KOPT-K1 (cell line): ENCODE results near the gene FOXP4.
A peak's percentile ranks its signal among the peaks of the same experiment; 100 is the strongest.

ENCODE experiments used
- H3K27ac ChIP-seq: fragments of 200-600 bp; sonication (generic); 2 replicates; pipeline ENCODE4 v1.5.1; 2016; ENCODE audit warnings: antibody characterized with exemption, mild to moderate bottlenecking, low read depth, low read length; ENCODE audit not compliant: poor library complexity, severe bottlenecking
- H3K36me3 ChIP-seq: fragments of 200-600 bp; sonication (generic); 2 replicates; pipeline ENCODE4 v1.5.1; 2017; ENCODE audit warnings: antibody characterized with exemption, mild to moderate bottlenecking, low read length, moderate library complexity; ENCODE audit not compliant: insufficient read depth
- H3K9me3 ChIP-seq: fragments of 200-600 bp; sonication (generic); 2 replicates; pipeline ENCODE4 v1.5.1; 2017; ENCODE audit warnings: antibody characterized with exemption, low read length, mild to moderate bottlenecking; ENCODE audit not compliant: insufficient read depth, poor library complexity, severe bottlenecking

Gene FOXP4

GRCh38 chr6:41588111-41588510 lies 41.9 kb downstream of the FOXP4 start:
- Histone ChIP-seq H3K27ac (no peak overlapping the region), H3K36me3 (peaks cover 73% of the 10 kb centered on the region), H3K9me3 (no peaks in the 10 kb centered on the region)

- H3K9me3 ChIP-seq: no peaks in the 10 kb centered on the region
- no peak overlapping the region for H3K27ac ChIP-seq
- peaks cover 69% of the 10 kb centered on the region for H3K36me3 ChIP-seq
Observed at GRCh38 chr6:41589223-41589622, 43.0 kb downstream of the FOXP4 start.

- Histone ChIP-seq H3K27ac (no peak overlapping the region), H3K36me3 (peaks cover 65% of the 10 kb centered on the region), H3K9me3 (no peaks in the 10 kb centered on the region)
Observed at GRCh38 chr6:41589636-41590622, 43.7 kb downstream of the FOXP4 start.

GRCh38 chr6:41591122-41591521 lies 44.9 kb downstream of the FOXP4 start:
- Histone ChIP-seq H3K9me3 (no peaks in the 10 kb centered on the region), H3K36me3 (peaks cover 70% of the 10 kb centered on the region), H3K27ac (no peak overlapping the region)

GRCh38 chr6:41591859-41592502 lies 45.8 kb downstream of the FOXP4 start:
- peaks cover 76% of the 10 kb centered on the region for H3K36me3 ChIP-seq
- H3K27ac ChIP-seq: no peak overlapping the region
- no peaks in the 10 kb centered on the region for H3K9me3 ChIP-seq

- H3K27ac ChIP-seq: no peak overlapping the region
- peaks cover 68% of the 10 kb centered on the region for H3K36me3 ChIP-seq
Observed at GRCh38 chr6:41593406-41593805, 47.2 kb downstream of the FOXP4 start.

GRCh38 chr6:41593839-41594238 lies 47.7 kb downstream of the FOXP4 start:
- H3K27ac ChIP-seq: no peak overlapping the region
- H3K36me3 ChIP-seq: peaks cover 64% of the 10 kb centered on the region
- no peaks in the 10 kb centered on the region for H3K9me3 ChIP-seq

More at GRCh38 chr6:41593406-41593805, 47.2 kb downstream of the FOXP4 start:
- H3K9me3 ChIP-seq: no peaks in the 10 kb centered on the region

- H3K27ac ChIP-seq: no peak overlapping the region
- no peaks in the 10 kb centered on the region for H3K9me3 ChIP-seq
- H3K36me3 ChIP-seq: peaks cover 59% of the 10 kb centered on the region
Observed at GRCh38 chr6:41594326-41594725, 48.1 kb downstream of the FOXP4 start.

GRCh38 chr6:41594766-41595165 lies 48.6 kb downstream of the FOXP4 start:
- Histone ChIP-seq H3K27ac (no peak overlapping the region), H3K36me3 (peaks cover 57% of the 10 kb centered on the region), H3K9me3 (no peaks in the 10 kb centered on the region)

- Histone ChIP-seq H3K27ac (no peak overlapping the region), H3K9me3 (no peaks in the 10 kb centered on the region), H3K36me3 (peaks cover 53% of the 10 kb centered on the region)
Observed at GRCh38 chr6:41595166-41595565, 49.0 kb downstream of the FOXP4 start.

GRCh38 chr6:41596096-41596685 lies 50.0 kb downstream of the FOXP4 start:
- Histone ChIP-seq H3K36me3 (peaks cover 43% of the 10 kb centered on the region), H3K27ac (no peak overlapping the region), H3K9me3 (no peaks in the 10 kb centered on the region)

- Histone ChIP-seq H3K9me3 (no peaks in the 10 kb centered on the region), H3K27ac (no peak overlapping the region), H3K36me3 (peaks cover 37% of the 10 kb centered on the region; the same call in 1 of the 2 replicates)
Observed at GRCh38 chr6:41596807-41597206, 50.6 kb downstream of the FOXP4 start.

GRCh38 chr6:41597246-41598000 lies 51.2 kb downstream of the FOXP4 start:
- no peaks in the 10 kb centered on the region for H3K9me3 ChIP-seq
- H3K27ac ChIP-seq: peak overlapping the region; percentile 42
- H3K36me3 ChIP-seq: peaks cover 36% of the 10 kb centered on the region; the same call in 1 of the 2 replicates

GRCh38 chr6:41598670-41599014 lies 52.5 kb downstream of the FOXP4 start:
- Histone ChIP-seq H3K36me3 (peaks cover 28% of the 10 kb centered on the region; the same call in 1 of the 2 replicates), H3K9me3 (no peaks in the 10 kb centered on the region), H3K27ac (peak overlapping the region; percentile 90)
